HG03565 (cell line): ENCODE data around the gene PRKCA.

Experiments used
- ATAC-seq: cut with Tn5 transposase; IDR thresholded peaks from one replicate; pipeline ENCODE4 v1.9.1; 2021; ENCODE audit warnings: mild to moderate bottlenecking, moderate library complexity; ENCODE audit not compliant: unreplicated experiment

PRKCA gene

GRCh38 chr17:66412857-66413558 lies 110.6 kb downstream of the PRKCA start:
- no peak for ATAC-seq

- ATAC-seq: no peak
Observed at GRCh38 chr17:66413559-66414520, 111.4 kb downstream of the PRKCA start.

- ATAC-seq: no peak
Observed at GRCh38 chr17:66414561-66415175, 112.3 kb downstream of the PRKCA start.

GRCh38 chr17:66415366-66416206 lies 113.2 kb downstream of the PRKCA start:
- no peak for ATAC-seq

- no peak for ATAC-seq
Observed at GRCh38 chr17:66416207-66416940, 114.0 kb downstream of the PRKCA start.

GRCh38 chr17:66417300-66417719 lies 114.9 kb downstream of the PRKCA start:
- no peak for ATAC-seq

- ATAC-seq: no peak
Observed at GRCh38 chr17:66420961-66421371, 118.6 kb downstream of the PRKCA start.

- ATAC-seq: no peak
Observed at GRCh38 chr17:66422186-66422585, 119.8 kb downstream of the PRKCA start.

GRCh38 chr17:66423056-66423955 lies 120.9 kb downstream of the PRKCA start:
- no peak for ATAC-seq

- ATAC-seq: no peak
Observed at GRCh38 chr17:66425756-66426396, 123.5 kb downstream of the PRKCA start.

GRCh38 chr17:66426397-66427033 lies 124.1 kb downstream of the PRKCA start:
- ATAC-seq: no peak

- no peak for ATAC-seq
Observed at GRCh38 chr17:66427134-66427533, 124.7 kb downstream of the PRKCA start.

- no peak for ATAC-seq
Observed at GRCh38 chr17:66429680-66430079, 127.3 kb downstream of the PRKCA start.

GRCh38 chr17:66430846-66431795 lies 128.7 kb downstream of the PRKCA start:
- ATAC-seq: no peak

GRCh38 chr17:66431910-66432309 lies 129.5 kb downstream of the PRKCA start:
- no peak for ATAC-seq

- no peak for ATAC-seq
Observed at GRCh38 chr17:66432411-66432957, 130.1 kb downstream of the PRKCA start.
